AG09309 (cell line): ENCODE measurements around the gene TMEM54.

Experiments used
- DNase-seq: peaks from one replicate; pipeline ENCODE4 v3.0.0-alpha.2; 2010; ENCODE audit warnings: low read depth
- H3K4me3 ChIP-seq: 2 replicates; pipeline ENCODE4 v1.5.1; 2011; ENCODE audit warnings: mild to moderate bottlenecking, low read depth, low read length, moderate library complexity; ENCODE audit not compliant: control insufficient read depth
- CTCF ChIP-seq: IDR thresholded peaks from 2 replicates; pipeline ENCODE4 v1.5.1; 2011; ENCODE audit warnings: mild to moderate bottlenecking, low read depth, low read length, inconsistent platforms; ENCODE audit not compliant: insufficient read depth, control insufficient read depth; ENCODE audit errors: missing control alignments

The TMEM54 gene

GRCh38 chr1:32896451-32896850 lies 4.7 kb downstream of the TMEM54 start:
- no peak overlapping the region for H3K4me3 ChIP-seq
- no peak for TF ChIP-seq CTCF
- DNase-seq, result no peak

- no peak for DNase-seq
- no peak overlapping the region for H3K4me3 ChIP-seq
- no peak for TF ChIP-seq CTCF
These were observed 5.6 kb downstream of the TMEM54 start for GRCh38 chr1:32895325-32896215.

GRCh38 chr1:32894681-32895080 lies 6.5 kb downstream of the TMEM54 start:
- no peak for DNase-seq
- no peak overlapping the region for H3K4me3 ChIP-seq
- TF ChIP-seq CTCF, result no peak

GRCh38 chr1:32894019-32894600 lies 7.1 kb downstream of the TMEM54 start:
- DNase-seq, result no peak
- TF ChIP-seq CTCF, result no peak
- H3K4me3 ChIP-seq, result no peak overlapping the region

- no peak for DNase-seq
- H3K4me3 ChIP-seq, result peak overlapping the region; percentile 54
- TF ChIP-seq CTCF, result peak; percentile 28
These were observed 7.8 kb downstream of the TMEM54 start for GRCh38 chr1:32893198-32894018.

GRCh38 chr1:32892368-32893197 lies 8.6 kb downstream of the TMEM54 start:
- TF ChIP-seq CTCF, result peak; percentile 28
- H3K4me3 ChIP-seq, result peak overlapping the region; percentile 54
- no peak for DNase-seq
